K562 (cell line): Measurements from ENCODE around the gene DCP1B.

Experiments
- CTCF ChIP-seq, 3 experiments: IDR thresholded peaks in 2 of 3; conservative IDR thresholded peaks in 1 of 3; 2 replicates each; pipeline ENCODE4 v1.5.1; 2011 to 2012; ENCODE audit warnings: low read length in 3 of 3, mild to moderate bottlenecking in 3 of 3, control low read depth in 2 of 3, improper control_type of control experiment in 1 of 3, inconsistent platforms in 1 of 3, low read depth in 1 of 3, mixed read lengths in 1 of 3, moderate library complexity in 1 of 3; ENCODE audit not compliant: insufficient read depth in 2 of 3
- ETV6 ChIP-seq, 3 experiments: fragments of 150-350 bp in 1 of 3; sonication (generic) in 1 of 3; formaldehyde crosslinking in 1 of 3; IDR thresholded peaks; 2 replicates each; pipeline versions ENCODE4 v1.6.1 to v1.8.0; 2014 to 2022; ENCODE audit warnings: borderline replicate concordance in 2 of 3, low read depth in 2 of 3, antibody characterized with exemption in 1 of 3, low read length in 1 of 3, mild to moderate bottlenecking in 1 of 3, missing genetic modification reagents in 1 of 3
- HMGXB4 ChIP-seq: sonication (generic); formaldehyde crosslinking; IDR thresholded peaks from 2 replicates; pipeline ENCODE4 v1.8.1; 2023; ENCODE audit warnings: mild to moderate bottlenecking, missing genetic modification reagents
- JUN ChIP-seq, 2 experiments: sonication (generic) in 1 of 2; formaldehyde crosslinking in 1 of 2; IDR thresholded peaks; 2 replicates each; pipeline versions ENCODE4 v1.6.1 to v1.8.0; 2012 to 2022; ENCODE audit warnings: borderline replicate concordance in 2 of 2, mild to moderate bottlenecking in 2 of 2, improper control_type of control experiment in 1 of 2, low read depth in 1 of 2, low read length in 1 of 2, missing genetic modification reagents in 1 of 2
- KDM1A ChIP-seq, 2 experiments: fragments of 450-650 bp; IDR thresholded peaks; 2 replicates each; pipeline ENCODE4 v1.6.1; 2016; ENCODE audit warnings: mild to moderate bottlenecking in 2 of 2
- MAZ ChIP-seq, 2 experiments: fragments of 450-650 bp in 1 of 2; sonication (generic) in 1 of 2; formaldehyde crosslinking; IDR thresholded peaks in 1 of 2; conservative IDR thresholded peaks in 1 of 2; 2 replicates each; pipeline versions ENCODE4 v1.4.0 to v1.5.0; 2020; ENCODE audit warnings: mild to moderate bottlenecking in 1 of 2, missing genetic modification reagents in 1 of 2
- ZNF780A ChIP-seq: fragments of 250-450 bp; sonication (Bioruptor Pico); IDR thresholded peaks from 2 replicates; pipeline ENCODE4 v1.5.0; 2021; ENCODE audit warnings: mild to moderate bottlenecking

DNA sequence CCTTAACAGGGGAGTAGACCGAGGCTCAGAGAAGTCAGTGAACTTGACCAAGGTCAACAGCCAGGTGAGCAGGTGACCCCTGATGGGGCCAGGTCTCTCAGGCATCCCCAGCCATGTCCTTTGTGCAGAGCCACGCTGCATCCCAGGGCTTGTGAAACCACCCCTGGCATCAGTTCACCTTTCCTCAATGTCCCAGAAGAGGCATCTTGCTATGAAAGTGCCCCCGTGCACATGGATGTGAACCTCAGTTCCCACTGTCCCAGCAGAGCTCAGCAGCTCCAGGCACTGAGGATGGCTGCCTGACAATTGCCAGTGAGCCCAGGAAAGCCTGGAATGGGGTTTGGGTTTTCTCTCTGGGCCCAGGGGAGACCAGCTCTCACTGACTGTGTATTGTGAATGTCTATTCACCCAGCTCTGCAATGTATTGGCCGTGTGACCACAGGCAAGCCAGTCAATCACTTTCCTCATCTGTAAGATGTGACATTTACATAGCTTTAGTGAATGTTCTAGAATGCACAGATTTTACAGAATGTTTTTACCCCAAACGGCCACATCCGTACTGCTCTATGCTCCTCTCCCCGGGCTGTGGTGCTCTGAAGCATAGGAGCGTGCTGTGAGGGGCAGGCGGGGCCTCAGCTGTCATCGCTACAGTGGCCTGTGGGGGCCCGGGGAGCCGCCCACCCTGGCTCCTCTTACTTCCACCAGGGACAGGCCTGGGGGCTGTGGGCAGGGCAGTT lies 90.7 kb downstream of the DCP1B start:
- no peak for TF ChIP-seq KDM1A (IDR thresholded peaks at IDR 0.05)
- no peak for TF ChIP-seq MAZ (CRISPR knock-in tag; conservative IDR thresholded peaks at IDR 0.05 in 1 of 2, IDR thresholded peaks at IDR 0.05 in 1 of 2)
- no peak for TF ChIP-seq JUN (IDR thresholded peaks at IDR 0.05; ENCODE audit: borderline replicate concordance, low read depth, low read length)
- TF ChIP-seq JUN (CRISPR knock-in tag; IDR thresholded peaks at IDR 0.05; ENCODE audit: borderline replicate concordance) = no peak
- no peak for TF ChIP-seq ETV6 (IDR thresholded peaks at IDR 0.05; ENCODE audit: borderline replicate concordance in 1 of 2, low read depth in 2 of 2, low read length in 1 of 2)
- no peak for TF ChIP-seq ETV6 (CRISPR knock-in tag; IDR thresholded peaks at IDR 0.05; ENCODE audit: borderline replicate concordance)
- no peak for TF ChIP-seq HMGXB4 (CRISPR knock-in tag)
- no peak for TF ChIP-seq ZNF780A (CRISPR knock-in tag)
- TF ChIP-seq CTCF (IDR thresholded peaks at IDR 0.05 in 2 of 3, conservative IDR thresholded peaks at IDR 0.05 in 1 of 3; ENCODE audit: insufficient read depth in 2 of 3, low read depth in 1 of 3, low read length in 3 of 3) = no peak
